GDM1 (cell line): ENCODE data around the gene RPS14.

Source experiments
- DNase-seq: peaks from one replicate; lab custom pipeline; 2025; lab: John Stamatoyannopoulos, UW

RPS14 gene

DNA sequence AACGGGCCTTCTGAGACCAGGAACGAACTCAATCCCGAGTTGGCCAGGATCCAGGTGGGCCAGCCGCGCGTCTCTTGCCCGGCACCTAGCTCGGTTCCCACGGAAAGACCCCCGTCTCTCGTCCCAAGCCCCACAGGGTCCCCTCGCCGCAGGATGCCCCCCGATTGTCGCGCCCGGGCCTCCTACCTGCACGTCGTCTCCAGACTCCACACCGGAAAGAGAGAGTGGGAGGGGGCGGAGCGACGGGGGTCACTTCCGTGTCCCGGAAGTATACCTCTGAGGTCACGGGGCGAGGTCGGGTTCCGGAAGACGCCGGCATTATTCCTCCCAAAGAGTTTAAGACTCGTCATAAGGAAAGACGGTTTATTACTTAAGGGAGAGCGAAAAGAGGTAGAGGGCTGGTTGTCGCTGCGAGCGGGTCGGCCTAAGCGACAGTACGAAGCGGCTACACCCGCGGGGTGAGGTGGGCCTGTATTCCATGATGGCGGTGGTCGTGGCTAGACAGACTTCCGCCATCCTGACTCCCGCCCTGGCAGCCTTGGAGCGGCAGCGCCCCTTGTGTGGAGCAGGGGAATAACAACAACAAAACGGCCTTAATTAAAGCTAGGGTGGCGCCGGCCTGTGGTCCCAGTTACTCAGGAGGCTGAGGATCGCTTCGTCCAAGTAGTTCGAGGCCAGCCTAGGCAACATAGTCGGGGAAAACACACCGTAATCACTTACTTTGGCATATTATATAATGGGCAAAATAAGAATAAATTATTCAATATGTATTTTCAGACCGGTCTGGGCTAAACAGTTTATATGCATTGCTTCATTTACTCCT lies at the start of gene RPS14:
Gene RPS14 (minus strand): TSS at position 223 of the 823 bp plus-strand sequence. CDS start 2,006 bp downstream, outside the sequence.
- DNase-seq, result peak; percentile 90

DNA sequence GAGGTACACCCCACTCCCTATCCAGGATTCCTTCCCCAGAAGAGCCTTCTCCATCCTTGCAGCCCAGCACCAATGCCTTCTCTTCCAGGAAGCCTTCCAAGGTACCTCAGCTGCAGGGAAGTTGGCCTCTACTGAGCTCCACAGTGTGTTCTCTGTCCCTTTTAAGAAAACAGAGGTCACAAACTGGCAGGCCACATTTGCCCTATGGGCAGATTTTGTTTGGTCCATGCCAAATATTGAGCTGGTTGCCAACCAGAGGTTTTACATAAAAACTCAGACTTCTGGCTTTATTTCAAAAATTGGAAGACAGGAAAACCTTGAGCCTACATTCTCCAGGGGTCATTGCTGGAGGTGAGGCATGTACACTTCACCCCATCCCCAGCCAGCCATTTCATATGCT lies 49.4 kb upstream of the RPS14 start:
- DNase-seq, result no peak

GRCh38 chr5:150498501-150498900 lies 49.0 kb upstream of the RPS14 start:
- DNase-seq, result no peak

DNA sequence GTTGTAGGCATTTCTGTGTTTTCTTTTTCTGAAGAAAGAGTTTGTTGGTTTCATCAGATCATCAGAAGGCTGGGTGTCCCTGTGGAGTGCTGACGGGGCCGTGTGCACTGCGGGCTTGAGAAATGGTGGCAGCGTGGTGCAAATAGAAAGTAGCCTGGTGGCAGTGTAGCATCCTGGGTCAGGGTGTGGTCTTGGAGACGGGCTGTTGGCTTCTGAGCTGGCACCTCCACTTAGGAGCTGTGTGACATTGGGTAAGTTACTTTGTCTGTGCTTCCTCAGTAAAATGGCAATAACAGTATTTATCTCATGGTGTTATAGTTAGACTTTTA lies 48.4 kb upstream of the RPS14 start:
- no peak for DNase-seq

GRCh38 chr5:150497274-150497988 lies 47.9 kb upstream of the RPS14 start:
- DNase-seq, result no peak

DNA sequence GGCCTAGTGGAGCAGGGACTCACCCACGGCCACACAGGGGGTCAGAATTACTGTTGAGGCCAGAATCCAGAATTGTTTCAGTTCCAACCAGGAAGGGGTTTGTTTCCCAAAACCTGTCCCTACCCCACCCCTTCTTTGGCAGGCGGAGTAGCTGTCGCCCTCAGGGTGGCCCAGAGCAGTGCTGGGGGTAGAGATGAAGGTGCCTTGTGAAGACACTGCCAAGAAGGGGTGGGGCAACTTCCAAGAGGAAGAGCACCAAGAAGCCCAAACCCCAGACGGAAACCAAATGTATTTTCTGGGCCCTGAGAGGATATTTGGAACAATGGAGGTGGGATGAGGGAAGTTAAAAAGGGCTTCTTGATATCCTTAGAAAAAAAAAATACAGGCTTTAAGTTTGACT lies 47.0 kb upstream of the RPS14 start:
- DNase-seq, result no peak

GRCh38 chr5:150496098-150496497 lies 46.6 kb upstream of the RPS14 start:
- no peak for DNase-seq

DNA sequence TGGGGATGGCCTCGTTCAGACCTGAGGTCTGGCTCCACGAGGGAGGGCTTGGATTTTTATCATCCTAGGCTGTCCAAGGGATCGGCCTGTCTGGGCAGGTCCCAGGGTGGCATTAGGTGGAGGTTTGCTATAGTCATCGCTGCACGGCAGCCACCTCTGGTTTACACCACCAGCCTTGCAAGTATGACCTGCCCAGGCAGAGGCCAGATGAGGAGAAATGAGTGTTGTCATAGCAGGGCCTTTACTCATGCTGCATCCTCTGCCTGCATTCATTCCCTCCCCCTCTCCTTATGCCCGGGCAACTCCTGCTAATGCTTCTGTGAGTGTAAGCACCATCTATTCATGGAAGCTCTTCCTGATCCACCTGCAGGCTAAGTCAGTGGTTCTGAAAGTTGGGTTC lies 43.1 kb upstream of the RPS14 start:
- DNase-seq, result no peak

- no peak for DNase-seq
Measured at GRCh38 chr5:150491876-150492275, 42.3 kb upstream of the RPS14 start.

- peak; percentile 28 for DNase-seq
Measured at GRCh38 chr5:150490754-150491153, 41.2 kb upstream of the RPS14 start.

GRCh38 chr5:150490296-150490669 lies 40.7 kb upstream of the RPS14 start:
- DNase-seq, result no peak

- DNase-seq, result no peak
Measured at GRCh38 chr5:150489360-150490295, 40.1 kb upstream of the RPS14 start.

DNA sequence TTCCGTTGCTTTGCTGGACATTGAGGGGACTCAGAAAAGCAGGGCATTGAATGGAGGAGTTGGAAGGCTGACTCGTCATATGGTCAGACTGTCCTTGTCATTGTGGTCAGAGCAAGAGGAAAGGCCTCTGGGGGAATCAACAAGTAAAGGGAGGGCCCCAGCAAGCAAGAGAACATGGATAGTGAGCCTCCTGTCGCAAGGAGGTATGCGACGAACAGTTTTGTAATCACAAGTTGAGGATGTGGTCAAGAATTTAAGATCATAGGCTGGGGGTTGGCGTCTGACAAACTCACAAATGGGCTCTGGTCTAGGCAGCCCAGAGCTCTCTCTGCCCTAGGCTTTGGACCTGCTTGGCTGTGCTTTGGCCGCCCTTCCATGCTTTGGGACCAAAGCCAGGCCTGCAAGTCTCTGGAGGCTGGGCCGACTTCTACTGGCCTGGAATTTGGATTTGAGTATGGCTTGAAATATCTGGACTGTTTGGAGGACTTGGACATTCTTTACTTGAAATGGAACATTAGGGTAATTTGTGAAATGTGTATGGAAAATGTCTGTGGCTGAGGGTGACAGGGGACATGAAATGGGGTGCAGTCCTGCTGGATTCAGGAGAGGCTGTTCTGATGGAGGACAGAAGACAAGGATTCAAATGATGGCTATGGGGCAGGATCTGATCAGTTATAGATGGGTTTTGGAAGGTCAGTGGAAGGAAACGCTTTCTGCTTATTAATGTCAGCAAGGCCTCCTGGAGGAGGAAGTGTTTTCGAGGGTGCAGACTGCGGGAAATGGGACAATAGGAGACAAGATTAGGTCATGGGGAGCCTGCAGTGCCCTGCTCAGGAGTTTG lies 39.2 kb upstream of the RPS14 start:
- no peak for DNase-seq

DNA sequence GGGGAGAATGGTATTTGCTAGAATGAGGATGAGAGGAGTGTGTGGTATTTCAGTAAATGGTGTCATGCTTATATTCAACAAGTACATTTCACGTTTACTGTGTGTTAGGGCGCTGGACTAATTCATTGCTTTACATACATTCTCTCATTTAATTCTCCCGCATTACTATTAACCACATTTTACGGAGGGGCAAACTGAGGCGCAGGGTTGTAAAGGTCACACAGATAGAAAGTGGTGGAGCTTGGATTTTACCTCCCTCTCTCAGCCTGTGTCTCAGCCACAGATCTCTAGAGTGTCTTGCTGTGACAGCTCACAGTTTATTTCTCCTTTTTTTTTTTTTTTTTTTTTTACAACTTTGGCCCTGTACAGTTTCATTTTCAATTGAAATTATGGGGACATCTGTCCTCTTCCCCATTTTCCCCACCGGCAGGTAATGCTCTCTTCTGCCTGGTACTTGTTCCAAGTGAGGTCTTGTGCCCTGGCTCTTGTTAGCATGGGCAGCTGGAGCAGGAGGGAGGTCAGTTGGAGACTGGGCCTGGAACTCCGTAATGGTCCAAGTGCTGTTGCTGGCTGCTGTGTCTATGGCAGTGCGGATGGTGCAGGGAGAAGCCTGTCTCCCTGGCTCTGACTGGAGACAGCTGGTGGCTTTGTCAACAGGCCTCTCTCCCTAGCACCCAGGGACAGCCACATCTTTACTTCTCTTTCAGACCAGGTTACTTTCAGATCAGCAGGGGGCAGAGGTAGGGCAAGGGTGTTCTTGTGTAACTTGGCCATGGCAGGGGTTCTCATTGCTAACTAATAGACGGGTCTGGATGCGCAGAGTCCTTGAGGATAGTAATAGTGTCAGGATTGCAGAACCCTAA lies 37.9 kb upstream of the RPS14 start:
- peak; percentile 30 for DNase-seq

- peak; percentile 47 for DNase-seq
Measured at GRCh38 chr5:150486402-150487198, 37.1 kb upstream of the RPS14 start.

DNA sequence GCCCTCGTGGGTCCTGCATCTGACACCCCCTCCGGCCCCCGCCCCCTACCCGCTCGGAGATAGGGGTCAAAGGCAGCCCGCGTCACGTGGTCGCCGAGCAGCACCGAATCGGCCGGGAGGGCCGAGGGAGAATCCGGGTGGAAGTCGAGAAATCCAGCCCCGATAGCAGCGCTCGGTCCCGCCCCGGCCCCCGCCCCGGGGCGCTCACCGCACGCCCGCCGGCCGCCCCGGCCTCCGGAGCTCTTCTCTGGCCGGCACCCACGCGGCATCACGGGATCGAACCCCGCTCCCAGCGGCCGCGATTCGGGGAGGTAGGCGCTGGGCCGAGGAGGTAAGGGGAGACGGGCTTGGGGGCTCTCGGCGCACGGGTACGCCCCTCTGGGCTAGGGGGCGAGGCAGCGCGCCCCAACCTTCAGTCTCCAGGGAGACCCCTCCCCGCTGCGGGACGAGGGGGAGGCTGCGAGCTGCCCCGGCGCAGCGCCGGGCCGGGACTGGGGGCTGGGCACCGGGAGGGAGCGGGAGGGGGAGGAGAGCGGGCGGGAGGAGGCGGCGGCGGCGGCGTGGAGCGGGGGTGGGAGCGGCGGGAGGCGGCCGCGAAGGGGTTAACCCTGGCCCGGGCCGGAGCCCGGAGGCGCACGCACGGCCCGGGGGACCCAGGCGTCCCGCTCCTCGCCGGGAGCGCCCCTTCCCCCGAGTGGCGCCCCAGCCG lies 36.3 kb upstream of the RPS14 start:
- DNase-seq, result no peak

- no peak for DNase-seq
Measured at GRCh38 chr5:150484964-150485692, 35.6 kb upstream of the RPS14 start.

DNA sequence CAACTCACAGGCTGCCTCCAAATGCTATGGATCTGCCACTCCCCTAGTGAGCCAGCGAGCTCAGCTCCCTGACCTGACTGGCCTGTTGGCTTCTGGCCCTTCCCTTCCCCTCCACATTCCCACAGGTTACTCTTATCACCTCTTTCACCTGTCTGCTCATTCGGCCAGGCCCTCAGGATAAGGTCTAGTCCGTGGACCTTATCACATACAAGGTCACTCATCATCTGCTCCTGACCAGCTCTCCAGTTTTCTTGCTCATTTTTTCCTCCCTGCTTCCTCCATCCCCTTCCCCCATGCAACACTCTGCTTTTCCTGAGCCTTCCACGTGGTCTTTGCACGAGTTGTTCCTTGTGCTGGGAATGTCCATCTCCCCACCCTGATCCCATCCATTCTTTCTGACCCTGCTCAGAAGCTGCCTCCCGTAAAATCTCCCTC lies 32.5 kb upstream of the RPS14 start:
- no peak for DNase-seq

- DNase-seq, result no peak
Measured at GRCh38 chr5:150481708-150481965, 32.1 kb upstream of the RPS14 start.
